ENCODE results near the gene HOXB5. TPM values are rescaled to one million over a fixed set of nuclear protein-coding genes. Genes with fewer than 3 reads are reported as not detected.
A peak's percentile ranks its signal among the peaks of the same experiment; 100 is the strongest.

HOXB5 gene
- total and polyA plus RNA-seq, 9 donors: 0.04 to 2.8 (median 0.49) TPM; not detected in 1

DNA sequence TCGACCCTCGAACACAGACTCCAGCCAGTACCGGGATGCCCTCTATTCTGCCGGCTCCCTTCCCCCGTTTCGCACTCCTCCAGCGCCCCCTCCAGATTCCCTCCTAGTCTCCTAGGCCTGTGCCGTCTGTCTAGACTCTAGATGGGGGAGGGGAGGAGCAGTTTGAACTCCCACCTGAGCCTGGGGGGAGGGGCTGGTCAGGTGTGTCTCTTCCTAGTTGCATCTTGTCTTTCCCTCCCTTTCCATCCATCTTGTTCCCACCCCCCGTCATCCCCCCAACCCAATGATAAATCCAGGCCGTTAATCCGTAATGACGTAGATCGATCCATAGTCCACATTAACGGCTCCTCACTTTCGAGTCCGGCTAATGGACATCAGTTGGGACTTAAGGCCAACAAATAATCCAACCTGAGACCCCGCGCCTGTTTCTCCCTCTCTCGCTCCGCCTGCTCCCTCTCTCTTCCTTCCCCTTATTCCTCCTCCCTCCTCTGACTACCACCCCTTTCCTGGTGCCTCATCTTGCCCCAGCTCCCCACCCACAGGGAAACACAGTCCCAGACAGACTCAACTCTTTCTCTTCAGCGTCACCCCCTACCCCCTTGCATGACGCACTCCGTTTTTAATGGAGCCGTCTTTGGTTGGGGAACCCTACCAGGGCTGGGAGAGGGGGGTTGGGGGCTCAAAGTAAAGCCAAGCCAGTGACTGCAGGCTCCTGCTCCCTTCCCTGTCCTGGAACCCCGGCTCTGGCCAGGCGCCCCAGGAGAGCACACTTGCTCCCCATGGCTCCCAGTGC, 3.4 kb upstream of the HOXB5 start:
- no peak for TF ChIP-seq POLR2A (IDR thresholded peaks at IDR 0.05)
- no peak for TF ChIP-seq EP300 (IDR thresholded peaks at IDR 0.05)
- TF ChIP-seq, protein P1, sequence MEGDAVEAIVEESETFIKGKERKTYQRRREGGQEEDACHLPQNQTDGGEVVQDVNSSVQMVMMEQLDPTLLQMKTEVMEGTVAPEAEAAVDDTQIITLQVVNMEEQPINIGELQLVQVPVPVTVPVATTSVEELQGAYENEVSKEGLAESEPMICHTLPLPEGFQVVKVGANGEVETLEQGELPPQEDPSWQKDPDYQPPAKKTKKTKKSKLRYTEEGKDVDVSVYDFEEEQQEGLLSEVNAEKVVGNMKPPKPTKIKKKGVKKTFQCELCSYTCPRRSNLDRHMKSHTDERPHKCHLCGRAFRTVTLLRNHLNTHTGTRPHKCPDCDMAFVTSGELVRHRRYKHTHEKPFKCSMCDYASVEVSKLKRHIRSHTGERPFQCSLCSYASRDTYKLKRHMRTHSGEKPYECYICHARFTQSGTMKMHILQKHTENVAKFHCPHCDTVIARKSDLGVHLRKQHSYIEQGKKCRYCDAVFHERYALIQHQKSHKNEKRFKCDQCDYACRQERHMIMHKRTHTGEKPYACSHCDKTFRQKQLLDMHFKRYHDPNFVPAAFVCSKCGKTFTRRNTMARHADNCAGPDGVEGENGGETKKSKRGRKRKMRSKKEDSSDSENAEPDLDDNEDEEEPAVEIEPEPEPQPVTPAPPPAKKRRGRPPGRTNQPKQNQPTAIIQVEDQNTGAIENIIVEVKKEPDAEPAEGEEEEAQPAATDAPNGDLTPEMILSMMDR (IDR thresholded peaks at IDR 0.05): no peak
- intact Hi-C loops (cut with DNase I): loop anchor here in 1 of 4 donors (10.0 kb wide), 1 partner anchor 242 kb away; no protein-coding TSS in a partner anchor
- H3K27ac ChIP-seq: no peak overlapping the region

DNA sequence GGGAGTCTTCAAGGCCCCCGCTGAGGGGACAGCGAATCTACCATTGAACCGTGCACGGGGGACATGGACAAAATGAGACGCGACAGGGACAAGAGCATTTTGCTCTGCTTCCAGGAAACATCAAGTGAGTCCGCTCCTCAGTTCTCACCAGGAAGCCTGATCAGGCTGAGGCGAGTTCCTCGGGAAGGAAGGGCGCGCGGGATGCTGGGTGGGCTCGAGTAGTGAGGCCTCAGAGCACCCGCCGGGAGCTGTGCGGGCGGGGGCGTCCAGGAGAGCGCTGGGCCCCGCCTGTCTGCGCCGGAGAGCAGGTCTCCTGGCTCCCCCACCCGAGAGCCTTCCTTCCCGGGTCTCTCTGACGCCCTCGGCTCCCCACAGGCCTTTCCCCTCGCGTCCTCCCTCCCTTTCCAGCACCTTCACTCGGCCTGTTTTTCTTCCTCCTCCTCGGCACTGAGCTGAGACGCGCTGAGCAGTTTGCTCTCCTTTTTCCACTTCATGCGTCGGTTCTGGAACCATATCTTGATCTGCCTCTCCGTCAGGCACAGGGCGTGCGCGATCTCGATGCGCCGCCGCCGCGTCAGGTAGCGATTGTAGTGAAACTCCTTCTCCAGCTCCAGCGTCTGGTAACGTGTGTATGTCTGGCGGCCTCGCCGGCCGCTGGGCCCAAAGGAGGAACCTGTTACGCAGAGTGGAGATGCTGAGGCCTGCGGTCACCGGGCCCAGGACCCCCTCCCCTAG, 2.6 kb upstream of the HOXB5 start:
- peaks cover 2% of the 10 kb centered on the region for H3K27me3 ChIP-seq
- WGBS, 3 donors: 12 to 15% (median 14%) methylated on average over 54 of the region's 54 CpGs
- intact Hi-C loops (cut with DNase I): loop anchor here in 1 of 4 donors (10.0 kb wide), 1 partner anchor 241 kb away; no protein-coding TSS in a partner anchor
- H3K9me3 ChIP-seq: peaks cover 0 to 8% of the 10 kb centered on the region in 2 donors
- no peak for DNase-seq
- H3K36me3 ChIP-seq: no peaks in the 10 kb centered on the region
- H3K27ac ChIP-seq: no peak overlapping the region
- no peaks in the 10 kb centered on the region for H3K4me1 ChIP-seq (ENCODE audit: insufficient read depth)
- TF ChIP-seq, protein P1 (IDR thresholded peaks at IDR 0.05): no peak
- TF ChIP-seq POLR2A (IDR thresholded peaks at IDR 0.05) (no peak), EP300 (IDR thresholded peaks at IDR 0.05) (no peak)
- H3K4me3 ChIP-seq: no peak overlapping the region

More for the DNA sequence above, 3.4 kb upstream of the HOXB5 start:
- no peaks in the 10 kb centered on the region for H3K36me3 ChIP-seq
- peak overlapping the region; percentile 38 for H3K4me3 ChIP-seq
- peaks cover 2% of the 10 kb centered on the region for H3K27me3 ChIP-seq
- no peak for DNase-seq
- H3K4me1 ChIP-seq (ENCODE audit: insufficient read depth): no peaks in the 10 kb centered on the region
- 17 to 21% (median 19%) methylated on average over 26 of the region's 26 CpGs for WGBS, 3 donors
- H3K9me3 ChIP-seq: peaks cover 0 to 8% of the 10 kb centered on the region in 2 donors

DNA sequence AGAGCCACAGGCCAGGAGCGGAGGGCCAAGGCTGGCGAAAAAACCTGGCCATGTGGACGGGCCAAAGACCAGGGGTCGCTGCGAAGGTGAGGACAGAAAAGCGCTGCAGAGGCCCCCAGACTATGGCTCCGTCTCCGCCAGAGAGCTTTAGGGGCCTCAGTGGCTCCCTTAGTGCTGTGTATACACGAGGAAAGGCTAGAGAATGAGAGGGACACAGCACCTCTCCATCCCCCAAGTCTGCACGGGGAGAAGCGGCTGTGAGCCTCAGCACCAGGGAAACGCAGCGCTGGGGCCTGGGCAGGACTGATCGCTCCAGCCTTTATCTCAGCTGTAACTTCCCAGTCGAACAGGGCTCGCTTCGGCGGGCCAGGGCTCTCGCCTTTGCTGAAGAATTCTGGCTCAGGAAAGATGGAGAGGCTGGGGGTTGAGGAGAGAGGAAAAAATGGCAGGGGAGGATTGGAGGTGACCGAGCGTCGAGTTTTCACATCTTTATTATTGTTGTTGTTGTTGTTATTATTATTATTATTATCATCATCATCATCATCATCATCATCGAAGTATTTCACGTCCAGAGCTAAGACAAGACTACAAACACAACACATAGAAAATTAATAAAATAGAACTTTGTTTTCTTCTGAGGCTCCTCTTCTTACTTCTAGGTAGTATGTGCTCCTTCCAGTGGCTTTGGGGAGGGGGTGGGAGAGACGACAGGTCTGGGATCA, 1.9 kb upstream of the HOXB5 start:
- 44 to 63% (median 50%) methylated on average over 25 of the region's 25 CpGs for WGBS, 3 donors
- H3K4me3 ChIP-seq: no peak overlapping the region
- peaks cover 2% of the 10 kb centered on the region for H3K27me3 ChIP-seq
- no peaks in the 10 kb centered on the region for H3K4me1 ChIP-seq (ENCODE audit: insufficient read depth)
- peaks cover 0 to 8% of the 10 kb centered on the region in 2 donors for H3K9me3 ChIP-seq
- intact Hi-C loops (cut with DNase I): loop anchor here in 1 of 4 donors (10.0 kb wide), 1 partner anchor 241 kb away; no protein-coding TSS in a partner anchor
- H3K36me3 ChIP-seq: no peaks in the 10 kb centered on the region
- TF ChIP-seq EP300 (IDR thresholded peaks at IDR 0.05): no peak
- TF ChIP-seq POLR2A (IDR thresholded peaks at IDR 0.05): no peak
- TF ChIP-seq, protein P1 (IDR thresholded peaks at IDR 0.05): no peak
- DNase-seq: no peak
- H3K27ac ChIP-seq: no peak overlapping the region

All from ovary (tissue), 9 donors.